Gastroesophageal sphincter (tissue), 3 donors: ENCODE measurements around the gene SS18.
"Not testable (repeated sequence)": the region's sequence is repeated elsewhere in the genome, so short reads cannot be mapped to it uniquely, and the experiment has no call there.

ENCODE experiments used
- CTCF ChIP-seq, 4 experiments: fragments of 200-600 bp in 2 of 4; fragments of 450-650 bp in 2 of 4; sonication (generic) in 1 of 4; IDR thresholded peaks; one replicate each; pipeline ENCODE4 v1.5.1; 2017 to 2019; ENCODE audit warnings: antibody characterized with exemption in 4 of 4, mild to moderate bottlenecking in 2 of 4, moderate library complexity in 2 of 4
- POLR2A ChIP-seq, 2 donors: fragments of 450-650 bp; IDR thresholded peaks; one replicate each; pipeline ENCODE4 v1.6.1; 2017; ENCODE audit warnings: antibody characterized with exemption in 2 of 2, mild to moderate bottlenecking in 2 of 2, moderate library complexity in 1 of 2

GRCh38 chr18:26121994-26122393 lies 31.6 kb upstream of the SS18 start:
- not testable (repeated sequence) for TF ChIP-seq CTCF, POLR2A (IDR thresholded peaks at IDR 0.05)
